Bronchial epithelial cell (primary cell): ENCODE measurements around the gene SIRPB2. TPM values are rescaled to one million over a fixed set of nuclear protein-coding genes. Genes with fewer than 3 reads are reported as not detected.
A peak's percentile ranks its signal among the peaks of the same experiment; 100 is the strongest.

Source experiments
- DNase-seq: peaks from one replicate; pipeline ENCODE4 v3.0.0-alpha.2; 2010; ENCODE audit warnings: low read depth
- FAIRE-seq: peaks from 2 replicates; lab custom pipeline; 2011; peaks lifted over from hg19 to GRCh38; lab: Jason Lieb, UNC
- H3K27me3 ChIP-seq: 2 replicates; pipeline ENCODE4 v1.5.1; 2011; ENCODE audit warnings: low read length; ENCODE audit not compliant: control insufficient read depth, insufficient read depth
- H3K36me3 ChIP-seq: 2 replicates; pipeline ENCODE4 v1.5.1; 2011; ENCODE audit warnings: low read length; ENCODE audit not compliant: control insufficient read depth, insufficient read depth
- H3K4me3 ChIP-seq: 2 replicates; pipeline ENCODE4 v1.5.1; 2011; ENCODE audit warnings: mild to moderate bottlenecking, low read depth, low read length, control low read depth
- CTCF ChIP-seq: IDR thresholded peaks from 2 replicates; pipeline ENCODE4 v1.5.1; 2011; ENCODE audit warnings: mild to moderate bottlenecking, moderate library complexity, low read length, control low read depth, inconsistent platforms; ENCODE audit not compliant: insufficient read depth, severe bottlenecking
- total RNA-seq: library from RNA; depleted of rRNA; stranded (reverse); fragments of >200 nt; gene quantifications from 2 replicates; pipeline ENCODE4 v1.2.1, GENCODE V29; 2014

Gene SIRPB2
- total RNA-seq, 1 donor from 2014 or later, result under 0.01 TPM

- DNase-seq, result no peak
- FAIRE-seq, result no peak
- H3K27me3 ChIP-seq, result no peaks in the 10 kb centered on the region
These were observed 55.9 kb downstream of the SIRPB2 start for GRCh38 chr20:1435337-1435699.

GRCh38 chr20:1434571-1435336 is 56.5 kb downstream of the SIRPB2 start:
- Histone ChIP-seq H3K27me3 (no peaks in the 10 kb centered on the region), H3K36me3 (no peaks in the 10 kb centered on the region), H3K4me3 (no peak overlapping the region)
- peak; percentile 81 for DNase-seq
- no peak for TF ChIP-seq CTCF
- FAIRE-seq, result no peak

More at GRCh38 chr20:1435337-1435699, 55.9 kb downstream of the SIRPB2 start:
- Histone ChIP-seq H3K36me3 (no peaks in the 10 kb centered on the region), H3K4me3 (no peak overlapping the region)
- no peak for TF ChIP-seq CTCF

GRCh38 chr20:1431158-1431557 is 60.1 kb downstream of the SIRPB2 start:
- FAIRE-seq (no peak), DNase-seq (no peak)
- Histone ChIP-seq H3K4me3 (no peak overlapping the region), H3K27me3 (no peaks in the 10 kb centered on the region), H3K36me3 (no peaks in the 10 kb centered on the region)
- no peak for TF ChIP-seq CTCF

GRCh38 chr20:1430004-1430451 is 61.2 kb downstream of the SIRPB2 start:
- Histone ChIP-seq H3K27me3 (no peaks in the 10 kb centered on the region), H3K4me3 (no peak overlapping the region), H3K36me3 (no peaks in the 10 kb centered on the region)
- DNase-seq, result no peak
- no peak for FAIRE-seq
- TF ChIP-seq CTCF, result no peak

- Histone ChIP-seq H3K27me3 (no peaks in the 10 kb centered on the region), H3K4me3 (no peak overlapping the region), H3K36me3 (no peaks in the 10 kb centered on the region)
- DNase-seq, result peak; percentile 54
- TF ChIP-seq CTCF, result no peak
- no peak for FAIRE-seq
These were observed 62.0 kb downstream of the SIRPB2 start for GRCh38 chr20:1429143-1429728.
